Endothelial cell of umbilical vein (primary cell): ENCODE data around the gene LITAFD.

Experiments used
- EZH2 ChIP-seq: IDR thresholded peaks from 2 replicates; pipeline ENCODE4 v1.6.1; 2012; ENCODE audit warnings: borderline replicate concordance, low read depth, mild to moderate bottlenecking, moderate library complexity, low read length, inconsistent platforms; ENCODE audit not compliant: severe bottlenecking
- GATA2 ChIP-seq: IDR thresholded peaks from 2 replicates; pipeline ENCODE4 v1.7.0; 2011; ENCODE audit warnings: low read depth, mild to moderate bottlenecking, moderate library complexity, mixed read lengths, low read length; ENCODE audit not compliant: insufficient read length, insufficient read depth
- POLR2A ChIP-seq: IDR thresholded peaks from 2 replicates; pipeline ENCODE4 v1.6.1; 2012; ENCODE audit warnings: low read depth, mild to moderate bottlenecking, control low read depth, low read length
- POLR2AphosphoS5 ChIP-seq: IDR thresholded peaks from 2 replicates; pipeline ENCODE4 v1.6.1; 2012; ENCODE audit warnings: low read depth, mild to moderate bottlenecking, control low read depth, low read length, moderate library complexity; ENCODE audit not compliant: insufficient read depth
- TF ChIP-seq, protein P1 (sequence below), 2 donors: IDR thresholded peaks; 1 replicate in 1 of 2; 2 replicates in 1 of 2; pipeline ENCODE4 v1.5.1; 2011; ENCODE audit warnings: low read length in 2 of 2, mild to moderate bottlenecking in 2 of 2, moderate library complexity in 2 of 2, control low read depth in 1 of 2, inconsistent platforms in 1 of 2, low read depth in 1 of 2; ENCODE audit not compliant: insufficient read depth in 1 of 2; ENCODE audit errors: extremely low read depth in 1 of 2

DNA sequence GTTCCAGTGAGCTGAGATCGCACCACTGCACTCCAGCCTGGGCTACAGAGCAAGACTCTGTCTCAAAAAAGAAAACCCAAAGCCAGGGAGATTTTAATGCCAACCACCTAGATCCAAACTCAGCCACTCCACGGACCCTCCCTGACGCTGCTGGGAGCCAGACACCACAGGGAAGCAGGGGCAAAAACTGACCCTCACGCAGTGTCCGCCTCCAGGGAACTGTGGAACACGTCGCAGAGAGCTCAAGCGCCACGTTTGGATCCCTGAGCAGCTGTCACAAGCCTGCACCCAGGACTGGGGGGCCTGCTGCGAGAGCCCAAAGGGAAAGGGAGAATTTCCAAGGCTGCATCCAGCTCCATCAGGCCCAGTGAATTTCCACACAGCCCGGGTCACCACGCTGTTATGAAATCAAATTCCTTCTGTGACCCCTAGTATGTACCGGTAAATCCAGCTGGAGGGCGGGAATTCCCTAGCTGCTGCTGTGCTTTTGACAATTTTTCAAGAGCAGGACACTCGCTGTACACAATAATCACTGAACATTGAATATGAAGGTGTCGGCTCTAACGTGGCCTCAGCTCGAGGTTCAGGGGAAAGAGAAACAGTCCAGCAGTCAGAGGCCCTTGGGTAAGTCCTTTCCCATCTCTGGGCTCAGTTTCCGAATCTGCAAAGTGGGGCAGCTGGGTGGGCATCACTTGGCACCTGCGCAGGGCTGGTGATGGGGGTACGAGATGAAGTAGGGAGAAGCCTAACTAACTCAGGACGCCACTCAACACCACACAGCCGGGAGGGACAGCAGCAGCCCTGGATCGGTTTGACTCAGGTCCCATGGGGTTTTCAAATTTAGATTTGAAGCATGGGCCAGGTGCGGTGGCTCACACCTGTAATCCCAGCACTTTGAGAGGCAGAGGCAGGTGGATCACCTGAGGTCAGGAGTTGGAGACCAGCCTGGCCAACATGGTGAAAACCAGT lies 22.0 kb upstream of the LITAFD start:
- TF ChIP-seq GATA2, result no peak
- TF ChIP-seq, protein P1, sequence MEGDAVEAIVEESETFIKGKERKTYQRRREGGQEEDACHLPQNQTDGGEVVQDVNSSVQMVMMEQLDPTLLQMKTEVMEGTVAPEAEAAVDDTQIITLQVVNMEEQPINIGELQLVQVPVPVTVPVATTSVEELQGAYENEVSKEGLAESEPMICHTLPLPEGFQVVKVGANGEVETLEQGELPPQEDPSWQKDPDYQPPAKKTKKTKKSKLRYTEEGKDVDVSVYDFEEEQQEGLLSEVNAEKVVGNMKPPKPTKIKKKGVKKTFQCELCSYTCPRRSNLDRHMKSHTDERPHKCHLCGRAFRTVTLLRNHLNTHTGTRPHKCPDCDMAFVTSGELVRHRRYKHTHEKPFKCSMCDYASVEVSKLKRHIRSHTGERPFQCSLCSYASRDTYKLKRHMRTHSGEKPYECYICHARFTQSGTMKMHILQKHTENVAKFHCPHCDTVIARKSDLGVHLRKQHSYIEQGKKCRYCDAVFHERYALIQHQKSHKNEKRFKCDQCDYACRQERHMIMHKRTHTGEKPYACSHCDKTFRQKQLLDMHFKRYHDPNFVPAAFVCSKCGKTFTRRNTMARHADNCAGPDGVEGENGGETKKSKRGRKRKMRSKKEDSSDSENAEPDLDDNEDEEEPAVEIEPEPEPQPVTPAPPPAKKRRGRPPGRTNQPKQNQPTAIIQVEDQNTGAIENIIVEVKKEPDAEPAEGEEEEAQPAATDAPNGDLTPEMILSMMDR (IDR thresholded peaks at IDR 0.05; ENCODE audit: extremely low read depth in 1 of 2, insufficient read depth in 1 of 2, low read depth in 1 of 2, low read length in 2 of 2), result no peak
- no peak for TF ChIP-seq POLR2AphosphoS5
- no peak for TF ChIP-seq EZH2
- TF ChIP-seq POLR2A, result no peak
